ENCODE results near the gene DNAH17.

DNA sequence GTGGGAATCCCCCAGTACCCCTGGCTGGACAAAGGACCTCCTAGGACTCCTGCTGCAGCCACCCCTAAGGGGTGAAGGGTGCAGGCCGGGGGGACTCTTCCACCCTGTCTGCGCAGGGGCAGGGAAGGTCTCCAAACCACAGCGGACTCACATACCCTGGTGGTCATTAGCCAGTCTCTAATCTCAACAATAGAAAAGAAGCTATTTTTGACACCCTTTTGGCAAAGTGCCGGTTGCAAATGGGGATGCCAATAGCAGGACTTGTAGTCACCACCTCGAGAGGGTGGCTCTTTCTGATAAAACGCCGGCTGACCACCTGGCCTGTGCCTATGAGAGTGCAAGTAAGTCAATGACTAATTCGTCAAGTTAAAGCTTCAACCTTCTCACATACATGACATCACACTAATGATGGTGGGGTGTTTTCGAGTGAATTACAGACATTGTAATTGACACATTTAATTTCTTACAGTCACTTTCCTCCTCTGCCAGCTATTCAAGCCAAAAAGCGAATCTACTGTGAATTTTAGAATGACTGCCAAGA, 23.1 kb upstream of the DNAH17 start:
- no peak for TF ChIP-seq POLR2A (IDR thresholded peaks at IDR 0.05)
- TF ChIP-seq, protein P1, sequence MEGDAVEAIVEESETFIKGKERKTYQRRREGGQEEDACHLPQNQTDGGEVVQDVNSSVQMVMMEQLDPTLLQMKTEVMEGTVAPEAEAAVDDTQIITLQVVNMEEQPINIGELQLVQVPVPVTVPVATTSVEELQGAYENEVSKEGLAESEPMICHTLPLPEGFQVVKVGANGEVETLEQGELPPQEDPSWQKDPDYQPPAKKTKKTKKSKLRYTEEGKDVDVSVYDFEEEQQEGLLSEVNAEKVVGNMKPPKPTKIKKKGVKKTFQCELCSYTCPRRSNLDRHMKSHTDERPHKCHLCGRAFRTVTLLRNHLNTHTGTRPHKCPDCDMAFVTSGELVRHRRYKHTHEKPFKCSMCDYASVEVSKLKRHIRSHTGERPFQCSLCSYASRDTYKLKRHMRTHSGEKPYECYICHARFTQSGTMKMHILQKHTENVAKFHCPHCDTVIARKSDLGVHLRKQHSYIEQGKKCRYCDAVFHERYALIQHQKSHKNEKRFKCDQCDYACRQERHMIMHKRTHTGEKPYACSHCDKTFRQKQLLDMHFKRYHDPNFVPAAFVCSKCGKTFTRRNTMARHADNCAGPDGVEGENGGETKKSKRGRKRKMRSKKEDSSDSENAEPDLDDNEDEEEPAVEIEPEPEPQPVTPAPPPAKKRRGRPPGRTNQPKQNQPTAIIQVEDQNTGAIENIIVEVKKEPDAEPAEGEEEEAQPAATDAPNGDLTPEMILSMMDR (IDR thresholded peaks at IDR 0.05) = no peak

All from vagina (tissue), 2 donors.